ENCODE measurements around the gene CCDC9.
"Not testable (repeated sequence)": the region's sequence is repeated elsewhere in the genome, so short reads cannot be mapped to it uniquely, and the experiment has no call there.

Gene CCDC9

DNA sequence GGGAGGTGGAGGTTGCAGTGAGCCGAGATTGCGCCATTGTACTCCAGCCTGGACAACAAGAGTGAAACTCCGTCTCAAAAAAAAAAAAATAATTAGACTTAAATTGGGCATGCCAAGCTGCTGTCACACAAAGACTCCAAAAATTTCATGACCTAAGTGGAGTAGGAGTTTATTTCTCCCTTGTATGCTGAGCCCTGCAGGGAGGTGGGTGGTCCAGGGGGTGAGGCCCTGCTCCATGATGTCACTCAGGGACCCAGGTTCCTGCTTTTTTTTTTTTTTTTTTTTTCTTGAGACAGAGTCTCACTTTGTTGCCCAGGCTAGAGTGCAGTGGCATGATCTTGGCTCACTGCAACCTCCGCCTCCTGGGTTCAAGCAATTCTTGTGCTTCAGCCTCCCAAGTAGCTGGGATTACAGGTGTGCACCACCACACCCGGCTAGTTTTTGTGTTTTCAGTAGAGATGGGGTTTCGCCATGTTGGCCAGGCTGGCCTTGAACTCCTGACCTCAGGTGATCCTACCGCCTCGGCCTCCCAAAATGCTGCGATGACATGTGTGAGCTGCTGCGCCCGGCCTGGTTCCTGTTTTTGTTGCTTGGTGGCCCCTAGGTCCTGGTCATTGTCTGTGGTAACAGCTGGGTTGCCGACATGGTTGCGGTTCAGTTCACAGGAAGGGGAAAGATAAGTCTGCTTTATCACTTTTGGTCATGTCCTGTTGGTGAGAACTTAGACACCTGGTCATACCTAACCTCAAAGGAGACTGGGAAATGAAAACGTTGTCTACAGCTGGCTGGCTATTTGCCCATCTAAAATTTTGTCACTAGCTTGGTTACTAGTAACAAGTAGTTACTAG, 5.8 kb downstream of the CCDC9 start:
- not testable (repeated sequence) for DNase-seq (ENCODE audit: low read depth in 3 of 3)

DNA sequence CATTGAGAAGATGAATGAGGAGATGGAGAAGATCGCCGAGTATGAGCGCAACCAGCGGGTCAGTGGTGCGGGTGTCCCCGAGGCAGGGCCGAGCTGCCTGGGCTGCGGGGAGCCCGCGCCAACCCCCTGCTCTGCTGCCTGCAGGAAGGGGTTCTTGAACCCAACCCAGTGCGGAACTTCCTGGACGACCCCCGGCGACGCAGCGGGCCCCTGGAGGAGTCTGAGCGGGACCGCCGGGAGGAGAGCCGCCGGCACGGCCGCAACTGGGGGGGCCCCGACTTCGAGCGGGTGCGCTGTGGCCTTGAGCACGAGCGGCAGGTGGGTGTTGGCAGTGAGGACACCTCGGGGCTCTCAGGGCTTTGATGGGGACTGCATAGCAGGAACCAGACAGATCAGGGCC, 8.3 kb downstream of the CCDC9 start:
- no peak for DNase-seq (ENCODE audit: low read depth in 3 of 3)

DNA sequence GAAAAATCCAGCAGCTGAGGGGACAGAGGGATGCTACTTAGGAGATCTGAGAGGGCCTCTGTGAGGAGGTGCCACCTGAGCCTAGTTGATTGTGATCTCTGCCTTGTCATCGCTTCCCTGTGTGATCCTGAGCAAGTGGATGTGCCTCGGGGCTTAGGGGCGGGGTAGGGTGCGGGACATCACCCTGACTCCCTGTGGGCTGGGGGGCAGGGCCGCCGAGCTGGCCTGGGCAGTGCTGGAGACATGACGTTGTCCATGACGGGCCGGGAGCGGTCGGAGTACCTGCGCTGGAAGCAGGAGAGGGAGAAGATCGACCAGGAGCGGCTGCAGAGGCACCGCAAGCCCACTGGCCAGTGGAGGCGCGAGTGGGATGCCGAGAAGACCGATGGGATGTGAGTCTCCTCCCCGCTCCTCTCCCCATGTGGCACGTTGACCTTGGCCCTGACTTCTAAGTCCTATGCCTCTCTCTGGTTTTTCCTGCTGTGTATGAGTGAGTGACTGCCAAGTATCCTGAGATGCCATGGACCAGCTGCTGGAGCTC, 10.1 kb downstream of the CCDC9 start:
- no peak for DNase-seq (ENCODE audit: low read depth in 3 of 3)

GRCh38 chr19:47267350-47267759, 11.0 kb downstream of the CCDC9 start:
- DNase-seq (ENCODE audit: low read depth in 3 of 3) = no peak

DNA sequence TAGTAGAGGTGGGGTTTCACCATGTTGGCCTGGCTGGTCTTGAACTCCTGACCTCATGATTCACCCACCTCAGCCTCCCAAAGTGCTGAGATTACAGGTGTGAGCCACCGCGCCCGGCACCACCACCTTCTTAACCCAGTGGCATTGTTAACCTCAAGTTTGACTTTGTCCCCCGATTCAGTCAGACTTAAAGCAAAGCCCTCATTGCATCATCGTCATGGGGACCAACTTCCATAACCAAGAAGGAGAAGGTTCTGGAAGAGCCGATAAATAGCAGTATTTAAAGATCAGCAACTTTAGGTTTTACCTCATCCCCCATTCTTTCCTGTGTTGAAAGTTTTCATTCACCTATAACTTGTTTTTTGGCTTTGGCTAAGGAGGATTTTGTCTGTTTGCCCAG, 11.7 kb downstream of the CCDC9 start:
- DNase-seq (ENCODE audit: low read depth in 3 of 3) = no peak

DNA sequence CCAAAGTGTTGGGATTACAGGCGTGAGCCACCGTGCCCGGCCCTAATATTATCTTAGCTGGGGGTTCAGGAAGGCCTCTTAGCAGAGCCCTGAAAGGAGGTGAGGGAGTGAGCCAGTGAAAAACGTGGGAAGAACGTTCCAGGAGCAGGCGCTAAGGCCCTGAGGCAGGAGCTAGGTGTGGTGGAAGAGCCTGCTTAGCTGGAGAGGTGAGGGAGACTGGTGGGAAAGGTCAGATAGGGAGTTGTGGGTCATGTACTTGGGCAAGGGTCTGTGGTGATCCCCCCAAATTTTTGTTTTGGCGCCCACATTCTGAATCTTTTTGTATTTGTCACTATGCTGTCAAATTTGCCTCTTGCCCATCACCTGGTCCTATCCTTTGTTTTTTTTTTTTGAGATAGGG, 13.3 kb downstream of the CCDC9 start:
- no peak for DNase-seq (ENCODE audit: low read depth in 3 of 3)

GRCh38 chr19:47270408-47270807, 14.1 kb downstream of the CCDC9 start:
- no peak for DNase-seq (ENCODE audit: low read depth in 3 of 3)

DNA sequence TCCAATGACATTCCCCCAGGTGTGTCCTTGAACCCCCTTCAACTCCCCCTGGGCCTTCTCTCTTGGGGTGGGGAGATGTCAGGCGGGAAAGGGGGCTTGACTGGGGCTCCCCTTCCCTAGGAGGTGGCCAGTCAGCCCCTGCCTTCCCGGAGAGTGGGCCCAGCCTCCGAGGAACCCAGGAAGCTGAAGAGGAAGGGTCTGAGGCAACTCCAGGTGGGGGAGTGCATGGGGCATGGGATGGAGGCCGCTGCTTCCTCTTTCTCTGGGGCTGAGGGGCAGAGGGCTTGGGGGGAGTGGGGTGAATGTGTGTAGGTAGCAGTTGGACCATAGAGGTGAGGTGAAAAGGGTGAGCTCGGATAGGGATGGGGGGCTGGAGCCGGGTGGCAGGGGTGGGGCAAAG, 15.6 kb downstream of the CCDC9 start:
- no peak for DNase-seq (ENCODE audit: low read depth in 3 of 3)

- DNase-seq (ENCODE audit: low read depth in 3 of 3) = peak in 1 of 3 donors; percentile 53
Observed at GRCh38 chr19:47272448-47273312, 16.4 kb downstream of the CCDC9 start.

GRCh38 chr19:47273313-47274070, 17.2 kb downstream of the CCDC9 start:
- peak; percentile 72 to 91 (median 88) for DNase-seq (ENCODE audit: low read depth in 3 of 3)

DNA sequence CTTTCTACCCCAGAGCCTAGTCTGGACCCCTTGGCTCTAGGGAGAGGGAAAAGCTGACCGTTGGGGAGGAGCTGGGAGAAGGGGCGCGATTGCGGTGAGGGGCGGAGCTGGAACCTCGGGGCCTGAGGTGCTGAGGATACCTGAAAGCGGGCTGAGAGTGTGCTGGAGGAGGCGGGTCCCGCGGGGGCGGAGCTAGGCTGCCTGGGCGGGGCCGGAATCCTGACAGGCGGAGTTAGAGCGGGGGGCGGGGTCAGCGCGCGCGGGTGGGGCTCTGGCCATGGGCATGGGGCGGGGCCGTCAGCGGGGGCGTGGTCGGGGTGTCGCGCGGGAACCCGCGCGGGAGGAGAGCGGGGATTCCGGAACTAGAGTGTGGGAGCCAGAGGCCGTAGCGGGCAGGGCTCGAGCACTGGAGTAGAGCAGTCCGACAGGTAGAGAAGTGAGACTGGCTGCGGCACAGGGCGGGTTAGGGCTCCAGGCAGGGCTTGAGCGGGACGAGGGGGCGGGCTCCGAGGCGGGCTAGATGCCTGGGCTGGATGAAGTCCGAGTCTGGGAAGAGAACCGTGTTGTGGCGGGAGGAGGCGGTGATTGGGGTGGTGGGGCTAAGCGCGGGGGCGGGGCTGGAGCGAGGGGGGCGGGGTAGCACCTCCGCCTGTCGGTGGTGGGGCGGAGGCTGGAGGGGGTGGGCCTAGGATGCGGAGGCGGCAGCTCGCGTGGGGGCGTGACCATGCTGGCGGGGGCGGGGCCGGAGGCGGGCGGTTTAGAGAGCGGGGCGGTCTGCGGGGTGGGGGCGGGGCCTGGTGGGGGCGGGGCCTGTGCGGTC, 18.0 kb downstream of the CCDC9 start, which contains the start of gene INAFM1:
Gene INAFM1 (plus strand): TSS at position 815 of the 820 bp plus-strand sequence. CDS start 35 bp downstream, outside the sequence.
- peak; percentile 98 to 100 (median 100) for DNase-seq (ENCODE audit: low read depth in 3 of 3)

GRCh38 chr19:47274891-47275761, 18.8 kb downstream of the CCDC9 start:
- no peak for DNase-seq (ENCODE audit: low read depth in 3 of 3)

DNA sequence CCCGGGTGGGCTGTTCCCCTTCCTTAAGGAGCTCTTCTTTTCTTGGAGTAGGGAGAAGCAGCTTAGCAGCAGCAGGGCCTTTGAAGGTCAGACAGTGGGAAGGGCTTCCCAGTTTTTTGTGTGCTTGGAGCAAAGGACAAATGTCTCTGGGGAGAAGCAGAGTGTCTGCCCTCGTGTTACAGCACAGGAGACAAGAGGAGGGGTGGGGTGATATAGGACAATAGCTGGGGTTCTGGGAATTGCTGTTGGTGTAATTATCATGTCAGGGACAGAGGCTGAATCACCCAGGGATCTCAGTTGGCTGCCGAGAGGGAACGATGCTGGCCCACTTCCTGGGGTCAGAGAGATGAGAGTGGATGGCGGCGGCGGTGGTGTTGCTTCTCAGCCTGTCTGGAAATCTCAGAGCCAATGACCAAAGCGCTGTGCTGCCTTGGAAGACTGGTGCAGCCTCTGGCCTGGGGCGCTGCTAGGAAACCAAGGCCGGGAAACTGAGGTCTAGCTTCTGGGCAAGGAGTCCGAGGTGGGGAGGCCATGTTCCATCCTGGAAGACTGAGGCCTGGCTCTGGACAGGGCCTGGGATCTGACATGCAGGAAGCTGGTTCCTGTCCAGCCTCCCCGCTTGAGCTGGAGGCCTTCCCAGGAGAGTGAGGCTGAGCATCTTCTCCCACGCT, 19.6 kb downstream of the CCDC9 start:
- no peak for DNase-seq (ENCODE audit: low read depth in 3 of 3)

DNA sequence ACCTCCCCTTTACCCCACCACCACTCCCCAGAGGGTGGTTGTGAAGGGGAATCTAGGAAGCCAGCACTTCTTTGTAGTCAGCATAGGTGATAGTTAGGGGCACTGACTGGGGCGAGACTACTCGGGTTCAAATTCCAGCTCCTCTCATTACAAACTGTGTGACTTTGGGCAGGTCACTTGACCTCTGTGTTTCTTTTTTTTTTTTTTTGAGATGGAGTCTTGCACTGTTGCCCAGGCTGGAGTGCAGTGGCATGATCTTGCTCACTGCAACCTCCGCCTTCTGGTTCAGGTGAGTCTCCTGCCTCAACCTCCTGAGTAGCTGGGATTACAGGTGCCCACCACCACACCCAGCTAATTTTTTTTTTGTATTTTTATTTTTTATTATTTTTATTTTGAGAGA, 20.2 kb downstream of the CCDC9 start:
- DNase-seq (ENCODE audit: low read depth in 3 of 3) = not testable (repeated sequence)

- DNase-seq (ENCODE audit: low read depth in 3 of 3) = peak in 2 of 3 donors; percentile 37 to 52
Observed at GRCh38 chr19:47280183-47280797, 24.0 kb downstream of the CCDC9 start.

DNA sequence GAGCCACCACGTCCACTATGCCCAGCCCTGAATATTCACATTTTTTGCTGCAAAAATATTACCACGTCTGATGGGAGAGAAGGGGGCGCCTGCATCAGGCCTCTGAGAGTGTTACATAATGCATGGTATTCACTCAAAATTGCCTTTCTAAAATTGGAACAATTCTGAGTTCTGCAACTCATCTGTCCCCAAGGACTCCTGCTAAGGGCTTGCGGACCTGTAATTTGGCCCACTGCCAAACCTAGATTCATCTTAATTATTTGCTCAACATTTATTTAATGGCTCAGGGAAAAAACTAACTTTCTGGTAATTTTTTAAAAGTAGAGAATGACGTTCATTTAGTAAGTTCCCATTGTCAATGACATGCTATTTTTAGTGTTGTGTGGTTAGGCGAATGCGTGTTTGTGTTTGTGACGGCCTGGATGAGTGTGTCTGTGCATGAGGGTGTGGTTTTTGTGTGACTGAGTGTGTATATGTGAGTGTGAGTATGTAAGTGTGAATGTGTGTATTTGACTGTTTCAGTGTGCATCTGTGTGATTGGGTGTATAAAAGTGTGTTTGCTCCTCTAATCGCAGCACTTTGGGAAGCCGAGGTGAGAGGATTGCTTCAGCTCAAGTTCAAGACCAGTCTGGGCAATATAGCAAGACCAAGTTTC, 27.2 kb downstream of the CCDC9 start:
- DNase-seq (ENCODE audit: low read depth in 3 of 3) = no peak

DNA sequence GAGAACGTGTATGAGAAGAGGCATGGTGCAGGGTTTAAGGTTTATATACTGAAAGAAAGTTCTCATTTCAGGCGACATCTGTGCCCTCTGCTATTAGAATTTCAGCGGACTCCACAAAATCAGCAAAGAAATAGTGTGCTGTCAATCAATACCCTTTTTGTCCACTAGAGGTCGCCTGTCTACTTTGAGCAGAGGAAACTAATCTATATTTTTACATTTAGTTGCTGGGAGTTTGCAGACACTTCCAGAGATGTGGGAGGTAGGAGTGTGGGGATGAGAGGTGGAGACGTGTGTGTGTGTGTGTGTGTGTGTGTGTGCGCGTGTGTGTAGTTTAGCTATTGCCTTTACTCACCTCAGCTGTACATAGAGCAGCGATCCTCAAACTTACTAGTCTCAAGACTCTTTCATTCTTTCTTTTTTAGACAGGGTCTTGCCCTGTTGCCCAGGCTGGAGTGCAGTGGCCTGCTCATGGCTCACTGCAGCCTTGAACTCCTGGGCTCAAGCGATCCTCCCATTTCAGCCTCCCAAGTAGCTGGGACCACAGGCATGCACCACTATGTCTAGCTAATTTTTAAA, 28.1 kb downstream of the CCDC9 start:
- peak in 1 of 3 donors; percentile 69 for DNase-seq (ENCODE audit: low read depth in 3 of 3)

DNA sequence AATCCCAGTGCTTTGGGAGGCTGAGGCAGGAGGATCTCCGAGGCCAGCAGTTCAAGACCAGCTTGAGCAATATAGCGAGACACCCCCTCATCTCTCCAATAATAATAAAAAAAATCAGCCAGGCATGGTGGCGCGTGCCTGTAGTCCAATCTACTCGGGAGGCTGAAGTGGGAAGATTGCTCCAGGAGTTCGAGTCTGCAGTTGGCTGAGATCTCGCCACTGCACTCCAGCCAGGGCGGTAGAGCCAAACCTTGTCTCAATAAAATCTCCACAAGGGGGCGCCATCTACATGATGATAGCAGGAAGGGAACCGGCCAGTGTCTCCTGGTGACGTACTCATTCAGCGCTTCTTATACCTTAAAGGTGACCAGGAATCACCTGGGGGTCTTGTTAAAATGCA, 39.7 kb downstream of the CCDC9 start:
- peak; percentile 46 to 91 (median 78) for DNase-seq (ENCODE audit: low read depth in 3 of 3)

All from stimulated activated CD4-positive, alpha-beta T cell treated with anti-CD3 and anti-CD28 coated beads, TNF-alpha, amount 100 ng/mL, for 48 hours (primary cell).